ENCODE results near the gene EPS8.
"Not testable (repeated sequence)": the region's sequence is repeated elsewhere in the genome, so short reads cannot be mapped to it uniquely, and the experiment has no call there.

The EPS8 gene

GRCh38 chr12:15778126-15778525, 11.1 kb downstream of the EPS8 start:
- H3K27ac Mint-ChIP-seq = no peak overlapping the region

GRCh38 chr12:15777355-15778012, 11.7 kb downstream of the EPS8 start:
- Mint-ChIP-seq H3K27me3 (peaks cover 18% of the 10 kb centered on the region), H3K4me3 (no peak overlapping the region), H3K36me3 (no peaks in the 10 kb centered on the region), H3K4me1 (no peaks in the 10 kb centered on the region), H3K9me3 (no peaks in the 10 kb centered on the region), H3K27ac (no peak overlapping the region)

More at GRCh38 chr12:15778126-15778525, 11.1 kb downstream of the EPS8 start:
- Mint-ChIP-seq H3K36me3 (no peaks in the 10 kb centered on the region), H3K9me3 (no peaks in the 10 kb centered on the region), H3K27me3 (peaks cover 22% of the 10 kb centered on the region), H3K4me1 (no peaks in the 10 kb centered on the region), H3K4me3 (no peak overlapping the region)

- Mint-ChIP-seq H3K4me3 (no peak overlapping the region), H3K27ac (no peak overlapping the region), H3K36me3 (no peaks in the 10 kb centered on the region), H3K9me3 (no peaks in the 10 kb centered on the region), H3K27me3 (peaks cover 15% of the 10 kb centered on the region), H3K4me1 (no peaks in the 10 kb centered on the region)
Observed at GRCh38 chr12:15776532-15776931, 12.7 kb downstream of the EPS8 start.

- no peak overlapping the region for H3K27ac Mint-ChIP-seq
- H3K27me3 Mint-ChIP-seq = peaks cover 12% of the 10 kb centered on the region
- H3K36me3 Mint-ChIP-seq = no peaks in the 10 kb centered on the region
- no peak overlapping the region for H3K4me3 Mint-ChIP-seq
- no peaks in the 10 kb centered on the region for H3K4me1 Mint-ChIP-seq
- H3K9me3 Mint-ChIP-seq = no peaks in the 10 kb centered on the region
Observed at GRCh38 chr12:15774819-15775218, 14.4 kb downstream of the EPS8 start.

- Mint-ChIP-seq H3K27me3 (peaks cover 8% of the 10 kb centered on the region), H3K4me1 (no peaks in the 10 kb centered on the region), H3K4me3 (no peak overlapping the region), H3K9me3 (no peaks in the 10 kb centered on the region), H3K36me3 (no peaks in the 10 kb centered on the region), H3K27ac (no peak overlapping the region)
Observed at GRCh38 chr12:15772405-15773018, 16.7 kb downstream of the EPS8 start.

- H3K4me1 Mint-ChIP-seq = no peaks in the 10 kb centered on the region
- H3K27ac Mint-ChIP-seq = no peak overlapping the region
- no peaks in the 10 kb centered on the region for H3K9me3 Mint-ChIP-seq
- H3K36me3 Mint-ChIP-seq = no peaks in the 10 kb centered on the region
- no peak overlapping the region for H3K4me3 Mint-ChIP-seq
- no peaks in the 10 kb centered on the region for H3K27me3 Mint-ChIP-seq
Observed at GRCh38 chr12:15770581-15770980, 18.6 kb downstream of the EPS8 start.

- no peak overlapping the region for H3K27ac Mint-ChIP-seq
Observed at GRCh38 chr12:15770021-15770420, 19.2 kb downstream of the EPS8 start.

GRCh38 chr12:15769586-15769985, 19.6 kb downstream of the EPS8 start:
- H3K36me3 Mint-ChIP-seq = no peaks in the 10 kb centered on the region
- no peaks in the 10 kb centered on the region for H3K9me3 Mint-ChIP-seq
- no peak overlapping the region for H3K4me3 Mint-ChIP-seq
- no peaks in the 10 kb centered on the region for H3K27me3 Mint-ChIP-seq
- no peaks in the 10 kb centered on the region for H3K4me1 Mint-ChIP-seq
- no peak overlapping the region for H3K27ac Mint-ChIP-seq

More at GRCh38 chr12:15770021-15770420, 19.2 kb downstream of the EPS8 start:
- no peaks in the 10 kb centered on the region for H3K36me3 Mint-ChIP-seq
- no peaks in the 10 kb centered on the region for H3K9me3 Mint-ChIP-seq
- no peaks in the 10 kb centered on the region for H3K4me1 Mint-ChIP-seq
- H3K4me3 Mint-ChIP-seq = no peak overlapping the region
- H3K27me3 Mint-ChIP-seq = no peaks in the 10 kb centered on the region

GRCh38 chr12:15767301-15767700, 21.9 kb downstream of the EPS8 start:
- Mint-ChIP-seq H3K4me3 (no peak overlapping the region), H3K27ac (no peak overlapping the region), H3K4me1 (no peaks in the 10 kb centered on the region), H3K36me3 (no peaks in the 10 kb centered on the region), H3K27me3 (no peaks in the 10 kb centered on the region), H3K9me3 (no peaks in the 10 kb centered on the region)

GRCh38 chr12:15763328-15763727, 25.9 kb downstream of the EPS8 start:
- H3K36me3 Mint-ChIP-seq = no peaks in the 10 kb centered on the region
- H3K4me3 Mint-ChIP-seq = no peak overlapping the region
- peaks cover 2% of the 10 kb centered on the region for H3K27me3 Mint-ChIP-seq
- no peak overlapping the region for H3K27ac Mint-ChIP-seq
- H3K9me3 Mint-ChIP-seq = no peaks in the 10 kb centered on the region
- H3K4me1 Mint-ChIP-seq = peaks cover 4% of the 10 kb centered on the region

GRCh38 chr12:15762162-15762561, 27.0 kb downstream of the EPS8 start:
- not testable (repeated sequence) for H3K27ac Mint-ChIP-seq, H3K4me1 Mint-ChIP-seq, H3K27me3 Mint-ChIP-seq, H3K4me3 Mint-ChIP-seq, H3K36me3 Mint-ChIP-seq, H3K9me3 Mint-ChIP-seq

- H3K36me3 Mint-ChIP-seq = no peaks in the 10 kb centered on the region
- no peaks in the 10 kb centered on the region for H3K9me3 Mint-ChIP-seq
- H3K27me3 Mint-ChIP-seq = peaks cover 5% of the 10 kb centered on the region
- no peak overlapping the region for H3K4me3 Mint-ChIP-seq
- H3K4me1 Mint-ChIP-seq = peaks cover 4% of the 10 kb centered on the region
- no peak overlapping the region for H3K27ac Mint-ChIP-seq
Observed at GRCh38 chr12:15757553-15758255, 31.5 kb downstream of the EPS8 start.

GRCh38 chr12:15756822-15757221, 32.4 kb downstream of the EPS8 start:
- Mint-ChIP-seq H3K9me3 (no peaks in the 10 kb centered on the region), H3K4me3 (no peak overlapping the region), H3K36me3 (no peaks in the 10 kb centered on the region), H3K27ac (no peak overlapping the region), H3K4me1 (peaks cover 4% of the 10 kb centered on the region), H3K27me3 (peaks cover 5% of the 10 kb centered on the region)

- no peaks in the 10 kb centered on the region for H3K9me3 Mint-ChIP-seq
- peaks cover 4% of the 10 kb centered on the region for H3K27me3 Mint-ChIP-seq
- no peak overlapping the region for H3K27ac Mint-ChIP-seq
Observed at GRCh38 chr12:15754233-15754632, 35.0 kb downstream of the EPS8 start.

GRCh38 chr12:15752785-15753184, 36.4 kb downstream of the EPS8 start:
- Mint-ChIP-seq H3K4me3 (no peak overlapping the region), H3K9me3 (no peaks in the 10 kb centered on the region), H3K4me1 (no peaks in the 10 kb centered on the region), H3K27me3 (peaks cover 4% of the 10 kb centered on the region), H3K36me3 (no peaks in the 10 kb centered on the region), H3K27ac (no peak overlapping the region)

More at GRCh38 chr12:15754233-15754632, 35.0 kb downstream of the EPS8 start:
- no peaks in the 10 kb centered on the region for H3K4me1 Mint-ChIP-seq
- no peak overlapping the region for H3K4me3 Mint-ChIP-seq
- H3K36me3 Mint-ChIP-seq = no peaks in the 10 kb centered on the region

GRCh38 chr12:15751741-15752140, 37.4 kb downstream of the EPS8 start:
- H3K4me1 Mint-ChIP-seq = no peaks in the 10 kb centered on the region
- no peak overlapping the region for H3K4me3 Mint-ChIP-seq
- no peaks in the 10 kb centered on the region for H3K9me3 Mint-ChIP-seq
- no peaks in the 10 kb centered on the region for H3K36me3 Mint-ChIP-seq
- H3K27ac Mint-ChIP-seq = no peak overlapping the region
- H3K27me3 Mint-ChIP-seq = peaks cover 4% of the 10 kb centered on the region
